HL-60/S4 treated with retinoic acid at 250 ng/mL for 4 days and 3 days (cell line): ENCODE measurements around the gene ALPK1.
"Not testable (repeated sequence)": the region's sequence is repeated elsewhere in the genome, so short reads cannot be mapped to it uniquely, and the experiment has no call there.

Source experiments
- in situ Hi-C: fragments of 300-500 bp; cut with MboI; formaldehyde crosslinking; loops from 2 replicates; pipeline ENCODE4 v1.7.0; 2022; ENCODE audit warnings: low sequenced_read_pairs

Gene ALPK1

DNA sequence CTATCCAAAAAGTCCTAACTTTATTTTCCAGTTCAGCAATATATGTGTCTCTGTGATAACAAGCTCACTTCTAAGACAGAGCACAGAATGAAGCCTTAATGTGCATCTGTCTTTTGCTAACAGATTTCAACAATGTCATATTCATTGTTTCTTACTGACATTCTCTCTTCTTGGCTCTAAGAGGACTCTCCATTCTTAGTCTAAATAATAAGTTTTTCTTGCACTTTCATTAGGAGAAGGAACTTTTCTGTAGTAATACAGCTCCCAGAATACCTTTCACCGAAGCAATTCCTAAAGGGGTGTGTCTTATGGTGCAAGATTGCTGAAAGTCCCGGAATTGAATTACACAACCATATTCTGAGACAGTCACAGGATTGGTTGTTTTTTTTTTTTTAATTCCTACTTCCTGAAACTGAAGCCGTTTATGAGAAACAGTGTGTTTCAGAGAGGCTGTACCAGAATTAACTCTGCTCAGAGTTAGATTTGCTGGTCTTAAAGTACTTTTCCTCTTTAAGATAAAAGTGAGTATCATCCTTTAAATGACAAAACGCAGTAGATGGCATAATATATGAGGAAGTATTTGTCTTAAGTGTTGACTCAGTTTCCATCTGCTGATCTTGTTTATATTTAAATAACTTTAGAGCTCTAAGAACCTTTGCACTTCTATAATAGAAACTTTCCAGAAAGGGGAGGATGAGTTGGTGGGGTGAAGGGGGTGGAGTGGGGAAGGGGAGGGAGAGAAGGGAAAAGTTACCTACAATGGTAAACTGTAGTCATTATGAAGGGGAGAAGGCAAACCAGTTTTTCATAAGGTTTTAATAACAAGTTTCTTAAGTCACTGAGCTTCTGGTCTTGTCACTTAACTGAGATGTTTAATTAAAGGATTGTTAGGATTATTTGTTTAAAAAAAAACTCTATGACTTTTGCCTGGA, at the start of gene ALPK1:
Gene ALPK1, plus strand, starts transcription at position 421 of the 932 bp plus-strand sequence.
- in situ Hi-C loops, result no loop called here

DNA sequence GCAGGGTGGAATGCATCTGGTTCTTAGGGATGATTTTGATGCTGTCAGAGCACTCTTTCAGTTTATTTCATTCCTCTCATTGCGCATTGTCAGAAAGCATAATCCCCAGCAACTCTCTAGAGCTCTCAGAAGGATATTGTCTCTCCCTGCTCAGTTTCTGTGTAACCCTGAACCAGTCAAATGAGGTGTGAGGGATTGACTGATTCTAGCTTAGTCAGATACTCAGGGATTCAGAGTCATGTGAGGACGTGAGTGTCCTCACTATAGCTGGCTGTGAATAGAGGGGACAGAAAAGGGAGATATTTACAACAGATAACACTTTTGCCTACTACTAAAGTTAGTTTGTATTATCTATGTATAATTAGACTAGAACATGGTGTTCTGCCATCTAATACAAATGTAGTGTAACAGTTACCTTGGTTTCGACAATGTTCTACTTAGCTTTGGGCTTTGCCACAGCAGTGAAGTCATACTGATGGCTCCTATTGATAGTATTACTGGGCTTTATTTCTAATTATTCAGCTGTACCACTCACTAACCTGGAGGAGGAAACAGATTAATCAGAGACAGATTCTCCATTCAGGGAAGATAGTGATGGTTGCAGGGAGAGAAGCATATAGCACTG, 46.0 kb upstream of the ALPK1 start:
- in situ Hi-C loops, result no loop called here

DNA sequence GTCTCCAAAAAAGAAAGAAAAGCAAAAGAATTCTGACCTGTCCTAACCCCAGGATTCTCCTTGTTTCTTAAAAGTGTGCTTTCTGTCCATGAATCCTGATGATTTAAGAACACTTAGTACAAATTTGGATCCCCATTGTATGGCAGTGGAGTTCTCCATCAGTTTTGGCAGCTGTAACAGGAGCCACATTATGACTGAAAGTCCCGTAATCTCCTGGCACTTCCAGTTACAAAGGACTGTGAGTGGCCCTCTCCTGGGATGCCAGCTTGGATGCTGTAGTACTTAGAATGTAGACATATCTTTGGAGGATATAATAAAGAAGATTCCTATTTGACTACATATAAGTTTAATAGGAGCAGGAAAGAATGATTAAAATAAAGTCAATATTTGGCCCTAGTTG, 44.9 kb upstream of the ALPK1 start:
- in situ Hi-C loops, result no loop called here

DNA sequence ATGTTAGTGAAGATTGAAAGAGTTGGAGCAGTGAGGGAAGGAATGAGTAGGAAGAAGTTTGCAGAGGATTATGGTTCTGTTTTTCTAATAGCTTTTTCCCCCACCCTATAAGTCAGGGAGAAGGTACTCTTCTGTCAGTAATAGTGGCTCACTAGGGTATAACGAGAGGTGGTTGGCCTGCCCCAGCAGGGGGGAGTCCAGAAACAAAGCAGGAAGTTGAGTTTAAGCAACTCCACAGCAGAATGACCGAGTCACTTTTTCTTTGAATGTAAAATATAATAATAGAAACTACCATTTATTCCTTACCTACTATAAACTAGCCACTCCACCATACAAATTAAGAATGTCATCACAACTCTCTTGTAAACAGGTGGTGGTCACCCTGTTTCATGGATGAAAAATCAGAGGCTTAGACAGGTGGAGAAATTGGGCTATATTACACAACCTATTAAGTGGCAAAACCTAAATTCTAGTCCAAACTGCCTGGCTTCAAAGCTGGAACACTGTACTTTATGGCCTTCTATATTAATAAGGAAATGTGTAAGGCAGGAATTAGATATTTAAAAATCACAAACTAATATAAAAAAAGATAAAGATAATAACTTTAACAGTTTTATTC, 43.7 kb upstream of the ALPK1 start:
- in situ Hi-C loops, result no loop called here

DNA sequence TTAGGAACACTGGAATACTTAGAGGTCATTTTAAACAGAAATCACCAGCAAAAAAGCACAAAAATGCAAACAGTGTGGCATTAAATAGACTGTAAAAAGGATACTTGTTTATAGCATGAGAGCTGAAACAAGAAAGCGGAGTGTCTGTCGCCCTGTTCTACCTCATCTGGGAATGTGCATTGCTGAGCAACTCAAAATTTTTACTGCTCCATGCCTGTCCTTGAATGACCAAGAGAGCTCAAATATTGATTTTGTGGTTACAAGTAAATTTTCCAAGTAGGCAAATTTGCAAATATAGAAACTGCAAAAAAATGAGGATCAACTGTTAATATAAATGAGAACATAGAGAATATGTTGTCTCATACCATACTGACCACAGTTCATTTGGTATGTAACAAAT, 40.1 kb upstream of the ALPK1 start:
- in situ Hi-C loops, result no loop called here

DNA sequence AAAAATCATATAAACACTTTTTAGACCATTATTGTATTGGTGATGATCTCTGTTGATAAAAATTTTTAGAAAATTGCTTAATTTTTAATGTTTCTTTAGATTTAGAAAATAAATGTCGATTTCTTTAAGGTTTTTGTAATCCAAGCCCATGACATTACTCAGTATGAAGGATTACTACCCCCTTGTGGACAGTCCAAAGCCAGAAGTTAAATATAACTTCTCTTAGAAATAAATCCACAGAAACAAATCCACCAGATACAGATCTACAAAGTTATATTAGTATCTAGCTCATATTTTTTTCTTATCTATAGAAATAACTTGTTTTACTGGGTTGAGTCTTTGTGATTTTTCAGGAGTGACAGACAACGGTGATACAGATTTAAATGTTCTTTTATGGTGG, 30.3 kb upstream of the ALPK1 start:
- in situ Hi-C loops, result no loop called here

DNA sequence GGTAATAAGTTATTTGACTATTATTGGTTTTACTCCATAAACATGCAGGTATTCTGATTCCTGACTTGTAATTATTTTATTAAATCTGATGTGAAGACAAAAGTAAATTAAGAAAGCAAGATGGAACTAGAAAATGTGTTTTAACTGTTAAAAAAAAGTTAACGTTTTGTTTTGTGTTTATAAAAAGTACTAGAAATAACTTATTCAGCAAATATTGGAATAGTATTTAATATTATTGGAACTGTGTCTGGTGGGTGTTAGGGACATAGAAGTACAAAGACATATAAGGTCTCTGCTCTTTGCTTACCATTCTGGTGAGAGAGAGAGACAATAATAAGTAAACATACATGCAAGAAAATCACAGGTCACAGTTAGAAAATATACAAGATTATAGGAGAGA, 27.1 kb upstream of the ALPK1 start:
- in situ Hi-C loops, result no loop called here

DNA sequence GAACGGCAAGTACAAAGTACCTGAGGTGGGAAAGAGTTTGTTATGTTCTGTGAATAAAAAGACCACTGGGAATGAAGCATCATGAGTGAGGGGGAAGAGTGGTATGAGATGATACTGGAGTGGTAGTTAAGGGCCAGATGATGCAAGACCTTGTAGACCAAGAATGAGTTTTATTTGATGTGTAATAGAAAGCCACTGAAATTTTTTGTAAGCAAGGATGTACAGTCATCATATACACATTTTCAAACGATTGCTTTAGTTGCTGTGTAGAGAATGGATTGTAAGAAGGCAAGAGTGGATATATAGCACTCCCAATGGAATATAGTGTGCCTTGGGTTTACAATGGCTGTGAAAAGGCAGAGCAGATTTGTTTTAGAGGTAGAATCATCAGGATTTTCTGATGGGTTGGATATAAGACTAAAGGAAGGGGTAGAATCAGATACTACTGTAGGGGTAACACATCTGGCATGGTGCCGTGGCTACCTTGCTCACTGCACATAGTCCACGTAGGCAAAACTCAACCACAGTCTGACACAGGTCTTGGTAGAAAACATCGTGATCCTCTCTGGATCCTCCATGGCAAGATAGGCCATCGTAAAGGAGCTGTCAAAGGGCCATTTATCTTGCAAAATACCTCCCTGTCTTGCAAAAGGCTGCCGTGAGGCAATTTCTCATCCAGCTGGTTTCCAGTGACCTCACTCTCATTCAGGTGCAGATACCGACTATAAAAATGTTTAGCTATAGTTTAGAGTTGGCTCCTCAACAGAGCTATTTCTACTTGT, 26.3 kb upstream of the ALPK1 start:
- in situ Hi-C loops, result no loop called here

DNA sequence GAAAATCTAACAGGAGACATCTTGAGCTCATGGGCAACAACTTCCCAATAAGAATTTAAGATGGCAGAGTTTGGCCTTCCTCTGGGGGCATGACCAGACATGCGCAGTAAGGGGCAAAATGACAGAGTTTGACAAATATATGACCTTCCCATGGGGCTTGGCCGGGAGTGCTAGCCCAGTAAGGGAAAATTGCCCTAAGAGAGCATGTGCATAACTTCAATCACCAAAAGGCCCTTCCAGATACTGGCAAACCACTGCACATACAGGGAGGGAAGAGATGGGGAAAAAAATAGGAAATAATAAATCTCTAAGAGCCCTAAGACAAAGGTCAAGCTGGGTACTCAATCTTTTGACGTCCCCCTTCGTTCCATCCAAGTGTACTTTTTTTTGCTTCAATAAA, 24.9 kb upstream of the ALPK1 start:
- in situ Hi-C loops, result no loop called here

DNA sequence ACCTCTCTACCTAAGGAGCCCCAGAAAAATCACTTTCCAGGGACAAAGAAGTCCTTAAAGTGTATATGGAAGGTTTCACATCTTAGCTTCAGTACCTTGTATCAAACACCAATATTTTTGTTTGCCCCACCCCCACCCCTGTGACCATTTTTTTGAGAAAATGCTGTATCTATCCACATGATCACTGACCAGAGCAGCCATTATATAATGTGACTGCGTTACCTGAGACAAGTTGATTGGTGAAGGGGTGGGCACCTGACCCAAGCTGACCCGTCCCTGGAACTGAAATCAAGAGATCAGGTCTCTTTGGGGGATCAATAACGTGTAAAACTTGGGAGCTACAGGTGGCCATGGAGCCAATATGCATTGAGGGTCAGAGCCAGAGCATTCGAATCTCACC, 22.2 kb upstream of the ALPK1 start:
- in situ Hi-C loops, result no loop called here

DNA sequence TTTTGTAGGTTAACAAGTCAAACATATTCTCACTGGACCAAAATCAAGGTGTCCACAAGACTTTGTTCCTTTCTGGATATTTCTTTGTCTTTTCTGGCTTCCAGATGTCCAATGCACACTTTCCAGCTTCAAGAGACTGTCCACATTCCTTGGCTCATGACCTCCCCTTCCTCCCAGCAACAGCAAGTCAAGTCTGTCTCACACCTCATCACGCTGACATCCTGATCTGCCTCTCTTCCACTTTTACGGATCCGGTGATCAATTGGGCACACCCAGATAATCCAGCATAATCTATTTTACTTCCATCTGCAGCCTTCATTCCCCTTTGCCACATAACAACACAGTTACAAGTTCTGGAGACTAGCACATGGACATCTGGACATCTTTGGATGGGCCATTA, 21.1 kb upstream of the ALPK1 start:
- in situ Hi-C loops, result no loop called here

DNA sequence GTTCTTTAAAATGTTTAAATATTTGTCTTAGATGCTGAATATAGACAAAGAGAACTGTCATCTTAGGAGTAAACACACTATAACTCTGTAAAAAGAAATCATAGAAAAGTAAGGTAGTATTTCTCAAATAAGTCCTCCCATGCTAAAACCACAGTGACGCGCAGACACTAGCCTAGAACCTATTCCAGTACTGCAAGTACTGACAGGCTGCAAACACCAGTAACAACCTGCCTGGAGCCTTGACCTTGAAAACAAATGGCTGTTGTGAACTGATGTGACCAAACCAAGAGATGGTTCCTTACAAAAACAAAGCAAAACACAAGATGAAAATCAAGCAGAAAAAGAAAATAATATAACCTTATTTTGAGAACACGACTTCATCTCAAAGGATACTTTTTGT, 19.9 kb upstream of the ALPK1 start:
- in situ Hi-C loops, result no loop called here

DNA sequence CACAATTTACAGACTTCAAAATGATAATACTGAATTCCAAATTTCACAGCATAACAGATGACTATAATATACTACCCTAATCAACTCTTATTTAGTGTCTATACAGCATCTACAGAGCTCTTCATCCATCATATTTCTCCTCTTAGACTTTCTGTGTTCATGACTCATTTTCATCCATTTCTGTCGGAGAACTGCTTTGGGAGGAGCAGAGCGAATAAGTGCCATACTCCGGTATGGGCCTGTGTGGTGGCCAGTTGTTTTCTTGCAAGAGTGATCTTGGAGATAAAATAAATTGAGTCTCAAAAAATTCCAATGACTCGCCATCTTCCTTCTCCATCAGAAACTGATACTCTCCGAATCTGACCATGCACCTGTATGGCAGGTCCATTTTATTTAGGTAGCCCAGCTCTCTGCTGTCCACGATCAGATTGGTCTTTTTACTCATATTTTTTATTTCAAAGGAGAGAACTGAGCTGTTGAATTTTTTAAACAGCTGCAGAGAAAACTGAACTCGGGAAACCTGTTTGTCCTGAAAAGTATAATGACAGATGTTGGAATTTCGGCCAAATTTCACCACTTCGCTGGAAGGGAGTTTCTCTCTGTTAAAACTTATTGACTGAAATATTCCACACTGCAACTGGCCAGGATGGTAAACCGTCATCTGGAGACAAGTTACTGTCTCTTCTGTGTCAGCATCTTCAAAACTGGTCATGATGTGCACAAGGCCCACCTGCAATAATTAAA, 19.3 kb upstream of the ALPK1 start:
- in situ Hi-C loops, result no loop called here

DNA sequence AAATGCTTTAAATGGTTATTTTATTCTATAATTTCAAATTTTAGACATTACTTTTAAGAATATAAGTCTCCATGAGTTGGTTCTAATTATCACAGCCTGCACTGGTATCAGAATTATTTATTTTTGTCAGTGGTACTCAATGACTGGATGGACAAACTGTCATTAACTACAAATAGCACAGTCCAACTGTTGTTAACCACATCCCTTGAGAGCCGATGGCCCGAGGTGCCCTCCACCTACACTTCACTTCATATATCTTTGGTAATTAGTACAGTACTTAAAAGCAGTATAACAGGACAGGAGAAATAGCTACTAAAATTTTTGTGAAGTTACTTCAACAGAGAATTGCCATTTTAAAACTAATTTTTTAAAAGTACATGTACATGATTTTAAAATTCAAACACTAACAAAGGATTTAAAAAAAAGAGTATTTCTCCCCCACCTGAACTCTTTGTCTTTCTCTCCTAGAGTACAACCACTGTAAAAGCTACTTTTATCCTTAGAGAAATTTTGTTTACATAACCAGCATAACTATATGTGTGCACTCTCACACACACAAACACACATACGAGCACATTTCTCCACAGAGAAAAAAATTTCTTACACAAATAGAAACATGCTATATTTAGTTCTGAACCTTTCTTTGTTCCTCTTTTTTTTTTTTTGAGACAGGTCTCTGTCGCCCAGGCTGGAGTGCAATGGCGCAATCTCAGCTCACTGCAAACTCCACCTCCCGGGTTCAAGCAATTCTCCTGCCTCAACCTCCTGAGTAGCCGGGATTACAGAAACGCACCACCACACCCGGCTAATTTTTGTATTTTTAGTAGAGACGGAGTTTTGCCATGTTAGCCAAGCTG, 17.9 kb upstream of the ALPK1 start:
- in situ Hi-C loops, result no loop called here

DNA sequence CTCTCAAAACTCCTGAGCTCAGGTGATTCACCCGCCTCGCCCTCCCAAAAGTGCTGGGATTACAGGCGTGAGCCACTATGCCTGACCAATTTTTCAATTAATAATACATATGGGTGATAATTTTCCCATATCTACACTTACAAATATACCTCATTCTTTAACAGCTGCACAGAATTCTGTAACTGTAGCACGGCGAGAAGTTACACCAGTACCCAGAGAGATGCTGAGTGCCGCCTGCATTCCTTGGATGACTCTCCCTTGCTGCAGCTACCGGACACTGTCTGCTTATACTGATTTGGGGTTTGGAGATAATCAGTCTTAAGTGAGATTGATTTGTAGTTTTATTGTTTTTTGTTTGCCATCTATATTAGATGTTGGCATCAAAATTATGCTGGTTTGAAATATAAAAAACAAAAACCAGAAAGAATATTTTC, 17.3 kb upstream of the ALPK1 start:
- in situ Hi-C loops, result no loop called here

DNA sequence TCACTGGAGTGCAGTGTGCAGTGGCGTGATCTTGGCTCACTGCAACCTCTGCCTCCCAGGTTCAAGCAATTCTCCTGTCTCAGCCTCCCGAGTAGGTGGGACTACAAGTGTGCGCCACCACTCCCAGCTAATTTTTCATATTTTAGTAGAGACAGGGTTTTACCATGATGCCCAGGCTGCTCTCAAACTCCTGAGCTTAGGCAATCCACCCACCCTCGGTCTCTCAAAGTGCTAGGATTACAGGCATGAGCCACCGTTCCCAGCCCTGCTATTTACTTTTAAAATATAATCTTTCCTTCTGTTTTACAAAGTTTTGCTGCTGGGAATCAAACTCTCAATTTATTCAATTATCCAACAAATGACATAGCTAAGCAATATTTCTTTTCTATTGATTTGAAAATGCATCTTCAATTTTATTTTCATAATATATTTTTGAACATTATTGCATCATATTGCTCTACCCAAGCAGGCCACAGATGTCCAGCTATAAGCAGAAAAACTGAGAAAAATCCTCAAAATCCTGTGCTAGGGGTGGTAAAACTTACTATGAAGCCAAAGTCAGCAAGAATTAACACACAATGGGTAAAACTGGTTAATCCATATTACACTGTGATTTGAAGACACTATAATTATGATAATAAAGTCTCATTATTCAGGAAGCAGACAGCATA, 16.6 kb upstream of the ALPK1 start:
- in situ Hi-C loops, result no loop called here

DNA sequence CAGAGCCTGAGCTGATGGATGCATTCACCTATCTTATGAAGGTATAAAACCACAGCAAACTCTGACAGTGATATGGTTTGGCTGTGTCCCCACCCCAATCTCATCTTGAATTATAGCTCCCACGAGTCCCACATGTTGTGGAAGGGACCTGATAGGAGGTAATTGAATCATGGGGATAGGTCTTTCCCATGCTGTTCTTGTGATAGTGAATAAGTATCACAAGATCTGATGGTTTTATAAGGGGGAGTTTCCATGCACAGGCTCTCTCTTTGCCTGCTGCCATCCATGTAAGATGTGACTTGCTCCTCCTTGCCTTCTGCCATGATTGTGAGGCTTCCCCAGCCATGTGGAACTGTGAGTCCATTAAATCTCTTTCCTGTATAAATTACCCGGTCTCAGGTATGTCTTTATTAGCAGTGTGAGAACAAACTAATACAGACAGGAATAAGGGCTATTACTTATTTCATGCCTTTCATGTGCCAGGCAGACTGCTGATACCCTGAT, 15.2 kb upstream of the ALPK1 start:
- in situ Hi-C loops, result not testable (repeated sequence)

DNA sequence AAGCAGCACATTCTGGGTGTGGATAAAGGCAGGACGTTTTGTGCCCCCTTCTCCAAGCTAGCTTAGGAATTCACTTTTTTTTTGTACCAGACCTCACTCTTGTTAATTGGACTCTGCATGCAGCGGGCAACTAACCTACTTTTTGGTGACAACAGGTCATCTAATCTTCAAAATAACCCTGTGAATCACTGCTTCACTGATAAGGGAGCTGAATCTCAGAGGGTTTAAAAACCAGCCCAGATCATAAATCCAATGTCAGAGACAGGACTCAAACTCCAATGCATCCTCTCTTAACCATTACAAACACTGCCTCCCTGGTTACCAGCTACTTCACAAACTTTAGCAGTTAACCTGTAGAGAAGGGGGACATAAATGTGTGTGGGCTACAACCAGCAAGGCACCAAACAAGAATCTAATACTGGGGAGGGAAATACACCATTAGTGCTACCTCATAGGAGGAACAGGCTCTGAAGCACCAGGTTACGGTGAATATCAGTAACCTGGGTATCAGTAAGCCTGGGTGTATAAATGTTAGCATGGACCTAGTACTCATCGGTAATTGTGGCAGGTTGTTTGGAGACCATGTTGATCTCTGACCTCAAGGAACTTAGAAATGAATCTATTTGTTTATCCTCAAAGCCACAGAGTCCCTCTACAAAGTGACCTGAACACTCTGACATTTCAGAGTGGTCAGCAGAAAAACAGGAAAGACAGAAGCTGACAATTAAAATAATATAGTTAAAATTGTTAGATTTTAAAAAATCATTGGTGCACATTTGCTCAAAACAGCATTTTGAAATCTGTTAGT, 14.1 kb upstream of the ALPK1 start:
- in situ Hi-C loops, result no loop called here
